Heart left ventricle (tissue), 16 donors: Measurements from ENCODE around the gene VWA8. TPM values are rescaled to one million over a fixed set of nuclear protein-coding genes. Genes with fewer than 3 reads are reported as not detected.
A peak's percentile ranks its signal among the peaks of the same experiment; 100 is the strongest.
"Not testable (repeated sequence)": the region's sequence is repeated elsewhere in the genome, so short reads cannot be mapped to it uniquely, and the experiment has no call there.

Experiments
- ATAC-seq, 4 donors: fragments of 200-7000 bp; cut with Tn5 transposase; one replicate each; pipeline ENCODE4 v1.9.1; 2020 to 2022; ENCODE audit warnings: moderate library complexity in 4 of 4, mild to moderate bottlenecking in 3 of 4, moderate number of reproducible peaks in 1 of 4
- DNase-seq, 5 donors: peaks; one replicate each; pipeline ENCODE4 v3.0.0-alpha.2; 2020
- H3K27ac ChIP-seq, 12 donors: fragments of 200-600 bp; sonication (generic) in 4 of 12; one replicate each; pipeline versions ENCODE4 v1.5.0 to v1.8.0; 2016 to 2022; ENCODE audit warnings: mild to moderate bottlenecking in 2 of 12
- H3K27me3 ChIP-seq, 9 donors: fragments of 200-600 bp; sonication (generic) in 2 of 9; one replicate each; pipeline versions ENCODE4 v1.5.1 to v1.8.0; 2016 to 2022; ENCODE audit warnings: mild to moderate bottlenecking in 3 of 9
- H3K36me3 ChIP-seq, 9 donors: fragments of 200-600 bp; sonication (generic) in 2 of 9; one replicate each; pipeline versions ENCODE4 v1.5.0 to v1.8.0; 2018 to 2022; ENCODE audit warnings: mild to moderate bottlenecking in 2 of 9
- H3K4me1 ChIP-seq, 12 donors: fragments of 200-600 bp; sonication (generic) in 4 of 12; one replicate each; pipeline versions ENCODE4 v1.5.0 to v1.8.0; 2016 to 2022; ENCODE audit warnings: mild to moderate bottlenecking in 3 of 12
- H3K4me3 ChIP-seq, 12 donors: fragments of 200-600 bp; sonication (generic) in 4 of 12; one replicate each; pipeline versions ENCODE4 v1.5.0 to v1.8.0; 2017 to 2022; ENCODE audit warnings: mild to moderate bottlenecking in 9 of 12, moderate library complexity in 4 of 12
- H3K9me3 ChIP-seq, 12 donors: fragments of 200-600 bp; sonication (generic) in 4 of 12; one replicate each; pipeline versions ENCODE4 v1.5.0 to v1.8.0; 2016 to 2022; ENCODE audit warnings: mild to moderate bottlenecking in 1 of 12
- CTCF ChIP-seq, 12 donors: fragments of 200-600 bp; sonication (generic) in 4 of 12; IDR thresholded peaks; one replicate each; pipeline versions ENCODE4 v1.5.0 to v1.8.0; 2018 to 2022; ENCODE audit warnings: antibody characterized with exemption in 12 of 12, mild to moderate bottlenecking in 5 of 12
- POLR2A ChIP-seq, 2 donors: fragments of 450-650 bp; IDR thresholded peaks; one replicate each; pipeline ENCODE4 v1.6.1; 2017; ENCODE audit warnings: antibody characterized with exemption in 2 of 2, mild to moderate bottlenecking in 2 of 2, moderate library complexity in 2 of 2
- WGBS, 4 donors: extraction: QIAGEN DNeasy Blood & Tissue Kit in 2 of 4; methylation state at CpG; one replicate each; pipeline versions ENCODE4 v1.1.5 to v1.1.7; 2013 to 2018; 5-methylcytosine and 5-hydroxymethylcytosine counted together
- intact Hi-C, 10 donors: fragments of 100-400 bp; cut with DNase I; formaldehyde crosslinking; loops; one replicate each; pipeline versions ENCODE4 v1.11.1 to v1.14.2; 2022
- polyA plus RNA-seq, 2 donors: library from polyadenylated mRNA; stranded (reverse); fragments of 200-250 nt; gene quantifications; one replicate each; pipeline ENCODE4 v1.2.3, GENCODE V29; 2013
- total RNA-seq, 9 donors: library from RNA; depleted of rRNA in 2 of 9; stranded (reverse); fragments of >200 nt in 2 of 9; fragmentation: NEBNext Ultra II Directional in 3 of 9; extraction: Animal tissue kit (Norgen Biotek cat#: 25700) in 3 of 9; gene quantifications; one replicate each; pipeline versions ENCODE4 v1.1.0 to v1.2.4, GENCODE V29; 2016 to 2023
- donor health status: ischemic (EF 13 %, LVEDD 7.1; RV severe dilation, severe dysfunction).
- donor health status: healthy with polysubstance abuse.
- donor health status: DM: no; HTN: yes; CAD: no.
- donor health status: DM: no; HTN: no; CAD: no.
- donor health status: ischemic (EF 25% LVEDD 6.9; RV normal size, moderate dysfunction).
- donor health status: ischemic (EF 25% LVEDD 5.7; RV mildly dilated, moderate dysfunction).
- donor health status: healthy.
- donor health status: DM: yes; HTN: yes; CAD: no.
- donor health status: ischemic (EF 35%, LVEDD 5.7; RV mildly dilated, moderate dysfunction).
- donor health status: nonischemic (EF 11% LVEDD 7.7; RV severe dilation, severe dysfunction).
- donor health status: DM: yes; HTN: yes; CAD: no.
- donor health status: PGD.
- donor health status: ischemic (EF 29% LVEDD 5.4; RV normal size, mild dysfunction).
- donor health status: nonischemic (EF 23%, LVEDD 6.1; RV moderate dilation, normal function).

The VWA8 gene
- total and polyA plus RNA-seq, 11 donors = 12.1 to 64.1 (median 41.8) TPM

GRCh38 chr13:41579881-41580280 lies 381.0 kb downstream of the VWA8 start:
- intact Hi-C loops = no loop called here
- no peak for ATAC-seq
- H3K9me3 ChIP-seq = no peaks in the 10 kb centered on the region
- peaks cover 0 to 21% (median 2%) of the 10 kb centered on the region in 12 donors for H3K4me1 ChIP-seq
- no peaks in the 10 kb centered on the region for H3K27me3 ChIP-seq
- peaks cover 0 to 29% (median 3%) of the 10 kb centered on the region in 9 donors for H3K36me3 ChIP-seq
- 90 to 99% (median 97%) methylated on average over 6 of the region's 6 CpGs for WGBS, 4 donors
- no peak overlapping the region for H3K4me3 ChIP-seq
- DNase-seq = no peak
- TF ChIP-seq CTCF (IDR thresholded peaks at IDR 0.05) (no peak), POLR2A (IDR thresholded peaks at IDR 0.05) (no peak)
- H3K27ac ChIP-seq = no peak overlapping the region

GRCh38 chr13:41579168-41579567 lies 381.7 kb downstream of the VWA8 start:
- no peaks in the 10 kb centered on the region for H3K9me3 ChIP-seq
- intact Hi-C loops = no loop called here
- DNase-seq = no peak
- no peak for ATAC-seq
- peaks cover 0 to 21% (median 2%) of the 10 kb centered on the region in 12 donors for H3K4me1 ChIP-seq
- 97 to 98% (median 97%) methylated on average over 6 of the region's 6 CpGs for WGBS, 4 donors
- no peaks in the 10 kb centered on the region for H3K27me3 ChIP-seq
- H3K36me3 ChIP-seq = peaks cover 0 to 29% (median 3%) of the 10 kb centered on the region in 9 donors
- no peak overlapping the region for H3K27ac ChIP-seq
- no peak for TF ChIP-seq POLR2A (IDR thresholded peaks at IDR 0.05)
- TF ChIP-seq CTCF (IDR thresholded peaks at IDR 0.05) = no peak
- H3K4me3 ChIP-seq = no peak overlapping the region

- Histone ChIP-seq H3K27ac (peak overlapping the region in 2 of 12 donors; percentile 38 to 39), H3K4me3 (no peak overlapping the region), H3K36me3 (peaks cover 0 to 25% (median 3%) of the 10 kb centered on the region in 9 donors), H3K27me3 (no peaks in the 10 kb centered on the region), H3K9me3 (no peaks in the 10 kb centered on the region), H3K4me1 (peaks cover 0 to 21% (median 2%) of the 10 kb centered on the region in 12 donors)
- WGBS, 4 donors = 91 to 97% (median 96%) methylated on average over 5 of the region's 5 CpGs
- TF ChIP-seq POLR2A (IDR thresholded peaks at IDR 0.05) = no peak
- no peak for TF ChIP-seq CTCF (IDR thresholded peaks at IDR 0.05)
- intact Hi-C loops = no loop called here
- ATAC-seq (no peak), DNase-seq (no peak)
These were observed 382.5 kb downstream of the VWA8 start for GRCh38 chr13:41578371-41578770.

- peak overlapping the region in 4 of 12 donors; percentile 12 to 25 (median 16) for H3K4me3 ChIP-seq
- H3K9me3 ChIP-seq = no peaks in the 10 kb centered on the region
- 16 to 36% (median 18%) methylated on average over 4 of the region's 4 CpGs for WGBS, 4 donors
- H3K36me3 ChIP-seq = peaks cover 0 to 24% (median 3%) of the 10 kb centered on the region in 9 donors
- intact Hi-C loops = no loop called here
- peak overlapping the region in 8 of 12 donors; percentile 1 to 53 (median 32) for H3K27ac ChIP-seq
- DNase-seq = peak in 3 of 5 donors; percentile 33 to 65 (median 62)
- TF ChIP-seq POLR2A (IDR thresholded peaks at IDR 0.05) (no peak), CTCF (IDR thresholded peaks at IDR 0.05) (no peak)
- H3K4me1 ChIP-seq = peaks cover 0 to 21% (median 2%) of the 10 kb centered on the region in 12 donors
- peak; percentile 91 to 97 (median 94) for ATAC-seq
- no peaks in the 10 kb centered on the region for H3K27me3 ChIP-seq
These were observed 383.5 kb downstream of the VWA8 start for GRCh38 chr13:41577436-41577835.

- H3K27ac ChIP-seq, ATAC-seq, DNase-seq, H3K9me3 ChIP-seq, H3K27me3 ChIP-seq, intact Hi-C loops, H3K4me3 ChIP-seq: not testable (repeated sequence)
- WGBS, 4 donors = 95 to 99% (median 98%) methylated on average over 19 of the region's 19 CpGs
- Histone ChIP-seq H3K4me1 (peaks cover 0 to 26% (median 6%) of the 10 kb centered on the region in 12 donors), H3K36me3 (peaks cover 0 to 40% (median 0%) of the 10 kb centered on the region in 9 donors)
These were observed 387.3 kb downstream of the VWA8 start for GRCh38 chr13:41573640-41574039.

- intact Hi-C loops, H3K27me3 ChIP-seq, H3K27ac ChIP-seq, H3K9me3 ChIP-seq, DNase-seq, ATAC-seq, H3K4me3 ChIP-seq: not testable (repeated sequence)
- peaks cover 0 to 48% (median 8%) of the 10 kb centered on the region in 9 donors for H3K36me3 ChIP-seq
- WGBS, 4 donors = 96 to 98% (median 97%) methylated on average over 9 to 33 of the region's 33 CpGs
- H3K4me1 ChIP-seq = peaks cover 0 to 18% (median 2%) of the 10 kb centered on the region in 12 donors
These were observed 389.0 kb downstream of the VWA8 start for GRCh38 chr13:41571817-41572340.
